Endothelial cell of umbilical vein (primary cell): ENCODE results near the gene ELMO1. TPM values are rescaled to one million over a fixed set of nuclear protein-coding genes. Genes with fewer than 3 reads are reported as not detected.

Experiments used
- BruUV-seq: library from RNA; stranded (reverse); fragments of 400-500 nt; replicated peaks from 2 replicates; lab custom pipeline; 2021; lab: Mats Ljungman, UMichigan
- CTCF ChIA-PET: fragments of 300-600, 350-600 bp; sonication (Branson Sonifier 250); formaldehyde crosslinking; loops from one replicate; lab custom pipeline; 2021; ENCODE audit warnings: antibody characterized with exemption, inconsistent platforms; lab: Charles Lee
- POLR2A ChIA-PET: fragments of 300-600, 350-600 bp; sonication (Branson Sonifier 250); formaldehyde crosslinking; loops from one replicate; lab custom pipeline; 2021; ENCODE audit warnings: antibody characterized with exemption, inconsistent platforms; lab: Charles Lee
- DNase-seq: peaks from one replicate; pipeline ENCODE4 v3.0.0-alpha.2; 2011; ENCODE audit warnings: low read depth, low spot score
- FAIRE-seq: peaks from 2 replicates; lab custom pipeline; 2011; peaks lifted over from hg19 to GRCh38; lab: Jason Lieb, UNC
- H2AFZ ChIP-seq: 2 replicates; pipeline ENCODE4 v1.6.0; 2012; ENCODE audit warnings: low read depth, low read length, control low read depth, inconsistent platforms
- H3K27ac ChIP-seq: 2 replicates; pipeline ENCODE4 v1.5.1; 2011; ENCODE audit warnings: low read depth, mild to moderate bottlenecking, control low read depth, low read length, moderate library complexity; ENCODE audit not compliant: insufficient read depth
- H3K27me3 ChIP-seq, 2 experiments: 2 replicates each; pipeline versions ENCODE4 v1.6.0 to v1.6.1; 2011; ENCODE audit warnings: low read length in 2 of 2, mixed read lengths in 1 of 2; ENCODE audit not compliant: control insufficient read depth in 2 of 2, insufficient read depth in 2 of 2
- H3K36me3 ChIP-seq, 2 experiments: 2 replicates in 1 of 2; 3 replicates in 1 of 2; pipeline ENCODE4 v1.5.1; 2011; ENCODE audit warnings: low read length in 2 of 2, mild to moderate bottlenecking in 1 of 2, moderate library complexity in 1 of 2; ENCODE audit not compliant: control insufficient read depth in 2 of 2, insufficient read depth in 2 of 2; ENCODE audit errors: extremely low read depth in 1 of 2
- H3K4me1 ChIP-seq: 3 replicates; pipeline ENCODE4 v1.5.1; 2011; ENCODE audit warnings: mild to moderate bottlenecking, low read length; ENCODE audit not compliant: control insufficient read depth, insufficient read depth; ENCODE audit errors: extremely low read depth
- H3K4me2 ChIP-seq: 2 replicates; pipeline ENCODE4 v1.6.1; 2011; ENCODE audit warnings: low read length, control low read depth, mixed read lengths; ENCODE audit not compliant: insufficient read depth
- H3K4me3 ChIP-seq, 3 experiments: fragments of 200-600 bp in 1 of 3; sonication (generic), shearing (Covaris generic) in 1 of 3; replicated peaks in 1 of 3; 2 replicates each; pipeline ENCODE4 v1.5.1; 2011 to 2016; ENCODE audit warnings: control low read depth in 3 of 3, low read length in 3 of 3, mild to moderate bottlenecking in 2 of 3, inconsistent platforms in 1 of 3, low read depth in 1 of 3, moderate library complexity in 1 of 3; ENCODE audit not compliant: insufficient read depth in 1 of 3
- H3K79me2 ChIP-seq: 2 replicates; pipeline ENCODE4 v1.6.0; 2012; ENCODE audit warnings: low read length, inconsistent platforms; ENCODE audit not compliant: control insufficient read depth, insufficient read depth
- H3K9ac ChIP-seq: replicated peaks from 2 replicates; pipeline ENCODE3; 2011; ENCODE audit warnings: low read length, control low read depth; ENCODE audit not compliant: insufficient read depth; ENCODE audit errors: extremely low read depth
- H3K9me1 ChIP-seq: replicated peaks from 3 replicates; pipeline ENCODE4 v1.6.0; 2011; ENCODE audit warnings: mild to moderate bottlenecking, low read length; ENCODE audit not compliant: control insufficient read depth, insufficient read depth; ENCODE audit errors: extremely low read depth
- H3K9me3 ChIP-seq: replicated peaks from 2 replicates; pipeline ENCODE4 v1.5.1; 2012; ENCODE audit warnings: low read length, inconsistent platforms; ENCODE audit not compliant: control insufficient read depth, insufficient read depth
- H4K20me1 ChIP-seq: replicated peaks from 2 replicates; pipeline ENCODE3; 2011; ENCODE audit warnings: mild to moderate bottlenecking, low read length; ENCODE audit not compliant: control insufficient read depth, insufficient read depth; ENCODE audit errors: extremely low read depth
- CTCF ChIP-seq, 2 donors: IDR thresholded peaks; 1 replicate in 1 of 2; 2 replicates in 1 of 2; pipeline ENCODE4 v1.5.1; 2011; ENCODE audit warnings: low read length in 2 of 2, mild to moderate bottlenecking in 2 of 2, moderate library complexity in 2 of 2, control low read depth in 1 of 2, inconsistent platforms in 1 of 2, low read depth in 1 of 2; ENCODE audit not compliant: insufficient read depth in 1 of 2; ENCODE audit errors: extremely low read depth in 1 of 2
- EZH2 ChIP-seq: IDR thresholded peaks from 2 replicates; pipeline ENCODE4 v1.6.1; 2012; ENCODE audit warnings: borderline replicate concordance, low read depth, mild to moderate bottlenecking, moderate library complexity, low read length, inconsistent platforms; ENCODE audit not compliant: severe bottlenecking
- FOS ChIP-seq: IDR thresholded peaks from 2 replicates; pipeline ENCODE4 v1.6.1; 2011; ENCODE audit warnings: mild to moderate bottlenecking, low read length, moderate library complexity, borderline replicate concordance; ENCODE audit not compliant: insufficient read depth
- GATA2 ChIP-seq: IDR thresholded peaks from 2 replicates; pipeline ENCODE4 v1.7.0; 2011; ENCODE audit warnings: low read depth, mild to moderate bottlenecking, moderate library complexity, mixed read lengths, low read length; ENCODE audit not compliant: insufficient read length, insufficient read depth
- JUN ChIP-seq: IDR thresholded peaks from 2 replicates; pipeline ENCODE4 v1.6.1; 2011; ENCODE audit warnings: borderline replicate concordance, low read depth; ENCODE audit not compliant: insufficient read length, insufficient read depth
- MAX ChIP-seq: IDR thresholded peaks from 2 replicates; pipeline ENCODE4 v1.6.1; 2011; ENCODE audit not compliant: insufficient read depth, insufficient read length
- MYC ChIP-seq: IDR thresholded peaks from one replicate; pipeline ENCODE4 v1.6.1; 2011; ENCODE audit warnings: mild to moderate bottlenecking, low read depth, low read length
- POLR2A ChIP-seq: IDR thresholded peaks from 2 replicates; pipeline ENCODE4 v1.6.1; 2012; ENCODE audit warnings: low read depth, mild to moderate bottlenecking, control low read depth, low read length
- POLR2AphosphoS5 ChIP-seq: IDR thresholded peaks from 2 replicates; pipeline ENCODE4 v1.6.1; 2012; ENCODE audit warnings: low read depth, mild to moderate bottlenecking, control low read depth, low read length, moderate library complexity; ENCODE audit not compliant: insufficient read depth
- dilution Hi-C: fragments of 300-500 bp; cut with MboI; formaldehyde crosslinking; loops from one replicate; pipeline ENCODE4 v1.15.0; 2019; ENCODE audit warnings: low sequenced_read_pairs; ENCODE audit not compliant: extremely low pct_ligation_motif_present
- intact Hi-C: fragments of 100-400 bp; cut with micrococcal nuclease; formaldehyde crosslinking; loops from one replicate; pipeline ENCODE4 v1.10.0; 2022
- polyA plus RNA-seq, 4 experiments: library from polyadenylated mRNA; depleted of rRNA in 3 of 4; stranded (reverse) in 3 of 4; unstranded in 1 of 4; fragments of >200 nt; gene quantifications; 2 replicates each; pipeline versions ENCODE4 v1.2.1 to v1.2.3, GENCODE V29; 2011 to 2012; ENCODE audit warnings: missing spikeins in 1 of 4
- total RNA-seq: library from RNA; stranded (reverse); gene quantifications from 2 replicates; pipeline ENCODE4 v1.2.3, GENCODE V29; 2021

ELMO1 gene
- total and polyA plus RNA-seq, 2 donors (not counting 3 experiments of a cell fraction or from before 2014, with no cell fraction given), result 17.0 to 30.6 TPM

- H3K27me3 ChIP-seq, result no peaks in the 10 kb centered on the region
- no peak for TF ChIP-seq POLR2AphosphoS5
- no peak for TF ChIP-seq CTCF (IDR thresholded peaks at IDR 0.05; ENCODE audit: extremely low read depth in 1 of 2, insufficient read depth in 1 of 2, low read depth in 1 of 2, low read length in 2 of 2)
- no peak for TF ChIP-seq EZH2
- no peak for TF ChIP-seq FOS
- no peak for TF ChIP-seq MAX
- TF ChIP-seq JUN, result no peak
- no peak for TF ChIP-seq POLR2A
- no peak for TF ChIP-seq GATA2
- no peak for TF ChIP-seq MYC
- intact Hi-C loops, result no loop called here
- no peak overlapping the region for H3K4me3 ChIP-seq
- no TSS peak for BruUV-seq
- no peak for DNase-seq
- H3K4me1 ChIP-seq, result peaks cover 2% of the 10 kb centered on the region
- H3K36me3 ChIP-seq, result no peaks in the 10 kb centered on the region
- H3K9ac ChIP-seq, result no peak overlapping the region
- H2AFZ ChIP-seq, result no peak overlapping the region
- no peaks in the 10 kb centered on the region for H4K20me1 ChIP-seq
- FAIRE-seq, result no peak
- ChIA-PET POLR2A (no interaction called here), CTCF (interaction anchor here (0.6 kb wide), 1 partner anchor 60 kb away, joined by 3 read pairs; no protein-coding TSS in a partner anchor)
- dilution Hi-C loops, result no loop called here
- no peaks in the 10 kb centered on the region for H3K9me1 ChIP-seq
- H3K9me3 ChIP-seq, result no peaks in the 10 kb centered on the region
- no peak overlapping the region for H3K4me2 ChIP-seq
- H3K27ac ChIP-seq, result no peak overlapping the region
- no peaks in the 10 kb centered on the region for H3K79me2 ChIP-seq
These were observed 101.9 kb downstream of the ELMO1 start for GRCh38 chr7:37346761-37347160.
